BJ (cell line): ENCODE data around the gene SASS6. TPM values are rescaled to one million over a fixed set of nuclear protein-coding genes. Genes with fewer than 3 reads are reported as not detected.

Experiments
- CTCF ChIA-PET: fragments of 350-600 bp; formaldehyde crosslinking; extraction: SDS; loops from one replicate; lab custom pipeline; 2021; ENCODE audit warnings: antibody characterized with exemption, inconsistent platforms; lab: Yijun Ruan, JAX
- POLR2A ChIA-PET: fragments of 300-600 bp; sonication (Branson Sonifier 250); formaldehyde crosslinking; extraction: SDS; loops from one replicate; lab custom pipeline; 2021; ENCODE audit warnings: antibody characterized with exemption; lab: Charles Lee
- DNase-seq: peaks from one replicate; pipeline ENCODE4 v3.0.0-alpha.2; 2011; ENCODE audit warnings: low read depth
- H3K27me3 ChIP-seq: 2 replicates; pipeline ENCODE4 v1.6.0; 2011; ENCODE audit warnings: low read length; ENCODE audit not compliant: control insufficient read depth, insufficient read depth
- H3K36me3 ChIP-seq: 2 replicates; pipeline ENCODE4 v1.5.1; 2011; ENCODE audit warnings: low read length; ENCODE audit not compliant: control insufficient read depth, insufficient read depth
- H3K4me3 ChIP-seq: 2 replicates; pipeline ENCODE4 v1.5.1; 2011; ENCODE audit warnings: low read depth, mild to moderate bottlenecking, control low read depth, low read length
- polyA plus RNA-seq: library from polyadenylated mRNA; depleted of rRNA; stranded (reverse); fragments of >200 nt; gene quantifications from 2 replicates; pipeline ENCODE4 v1.2.3, GENCODE V29; 2011
- TF ChIP-seq, protein P1 (sequence below): IDR thresholded peaks from 2 replicates; pipeline ENCODE4 v1.5.1; 2011; ENCODE audit warnings: low read depth, mild to moderate bottlenecking, control low read depth, inconsistent platforms, low read length, moderate library complexity; ENCODE audit not compliant: insufficient read depth

Gene SASS6
- polyA plus RNA-seq, 1 experiment, result 0.72 TPM

DNA sequence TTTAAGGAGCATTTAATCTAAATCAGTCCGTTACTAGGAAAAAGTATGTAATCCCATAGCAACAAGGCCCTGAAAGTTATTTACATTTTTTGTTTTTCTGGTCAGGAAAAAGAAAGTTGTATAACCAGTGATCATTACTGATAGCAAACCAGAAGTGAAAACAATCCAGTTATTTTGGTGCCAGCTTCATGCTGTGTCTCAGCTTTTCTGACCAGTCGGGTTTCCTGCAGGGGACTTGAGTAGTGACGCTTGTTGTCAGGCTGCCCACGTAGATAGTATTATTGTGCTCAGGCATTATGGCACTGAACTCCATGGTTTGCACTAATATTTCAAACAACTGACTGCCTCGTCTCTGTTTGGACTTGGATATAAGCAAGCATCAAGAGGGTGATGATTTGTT, 55.2 kb downstream of the SASS6 start:
- CTCF ChIA-PET, result no interaction called here
- H3K27me3 ChIP-seq, result no peaks in the 10 kb centered on the region
- POLR2A ChIA-PET, result no interaction called here
- TF ChIP-seq, protein P1, sequence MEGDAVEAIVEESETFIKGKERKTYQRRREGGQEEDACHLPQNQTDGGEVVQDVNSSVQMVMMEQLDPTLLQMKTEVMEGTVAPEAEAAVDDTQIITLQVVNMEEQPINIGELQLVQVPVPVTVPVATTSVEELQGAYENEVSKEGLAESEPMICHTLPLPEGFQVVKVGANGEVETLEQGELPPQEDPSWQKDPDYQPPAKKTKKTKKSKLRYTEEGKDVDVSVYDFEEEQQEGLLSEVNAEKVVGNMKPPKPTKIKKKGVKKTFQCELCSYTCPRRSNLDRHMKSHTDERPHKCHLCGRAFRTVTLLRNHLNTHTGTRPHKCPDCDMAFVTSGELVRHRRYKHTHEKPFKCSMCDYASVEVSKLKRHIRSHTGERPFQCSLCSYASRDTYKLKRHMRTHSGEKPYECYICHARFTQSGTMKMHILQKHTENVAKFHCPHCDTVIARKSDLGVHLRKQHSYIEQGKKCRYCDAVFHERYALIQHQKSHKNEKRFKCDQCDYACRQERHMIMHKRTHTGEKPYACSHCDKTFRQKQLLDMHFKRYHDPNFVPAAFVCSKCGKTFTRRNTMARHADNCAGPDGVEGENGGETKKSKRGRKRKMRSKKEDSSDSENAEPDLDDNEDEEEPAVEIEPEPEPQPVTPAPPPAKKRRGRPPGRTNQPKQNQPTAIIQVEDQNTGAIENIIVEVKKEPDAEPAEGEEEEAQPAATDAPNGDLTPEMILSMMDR, result no peak
- no peak overlapping the region for H3K4me3 ChIP-seq
- peaks cover 9% of the 10 kb centered on the region for H3K36me3 ChIP-seq
- DNase-seq, result no peak

DNA sequence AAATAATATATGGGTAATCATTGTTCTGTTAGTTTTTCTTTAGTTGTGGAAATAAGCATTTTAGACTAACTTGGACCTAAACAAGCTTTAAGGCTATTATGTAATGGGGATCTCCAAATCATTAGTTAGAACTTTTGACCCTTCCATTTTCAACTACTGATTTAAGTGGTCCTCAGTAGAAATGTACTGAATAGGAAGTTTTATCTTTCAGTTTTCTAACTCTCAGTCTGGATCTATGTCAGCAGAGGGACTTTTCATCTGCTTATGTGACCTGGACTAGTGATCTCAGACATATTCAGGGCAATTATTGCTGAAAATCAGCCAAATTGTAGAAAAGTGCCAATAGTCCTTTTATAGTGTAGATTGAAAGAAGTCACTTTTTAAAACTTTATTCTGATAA, 56.0 kb downstream of the SASS6 start:
- CTCF ChIA-PET, result interaction anchor here (1.2 kb wide), 1 partner anchor 11 kb away, joined by 3 read pairs; no protein-coding TSS in a partner anchor
- TF ChIP-seq, protein P1, result no peak
- Histone ChIP-seq H3K36me3 (peaks cover 10% of the 10 kb centered on the region), H3K27me3 (no peaks in the 10 kb centered on the region), H3K4me3 (no peak overlapping the region)
- no peak for DNase-seq
- POLR2A ChIA-PET, result no interaction called here

DNA sequence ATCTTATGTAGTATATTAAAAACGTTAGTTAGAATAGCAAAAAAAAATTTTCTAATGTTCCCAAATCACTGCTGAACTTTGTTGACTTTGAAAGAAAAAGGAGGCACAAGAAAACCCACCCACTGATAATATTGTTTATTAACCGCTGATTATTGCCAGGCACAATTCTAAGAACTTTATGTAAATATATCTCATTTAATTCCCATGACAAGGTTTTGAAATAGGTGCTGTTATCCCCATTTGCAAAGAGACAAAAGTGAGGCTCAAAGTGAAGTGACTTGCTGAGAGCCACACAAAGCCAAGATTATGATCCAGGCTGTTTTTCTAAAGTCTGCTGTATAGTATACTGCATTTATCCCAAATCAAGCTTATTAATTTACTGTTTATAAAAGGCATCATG, 56.4 kb downstream of the SASS6 start:
- Histone ChIP-seq H3K4me3 (no peak overlapping the region), H3K36me3 (peaks cover 11% of the 10 kb centered on the region), H3K27me3 (no peaks in the 10 kb centered on the region)
- ChIA-PET POLR2A (no interaction called here), CTCF (interaction anchor here (1.2 to 1.3 kb wide), 2 partner anchors 10 to 11 kb away, joined by 3 read pairs; no protein-coding TSS in a partner anchor)
- TF ChIP-seq, protein P1, result no peak
- DNase-seq, result no peak

DNA sequence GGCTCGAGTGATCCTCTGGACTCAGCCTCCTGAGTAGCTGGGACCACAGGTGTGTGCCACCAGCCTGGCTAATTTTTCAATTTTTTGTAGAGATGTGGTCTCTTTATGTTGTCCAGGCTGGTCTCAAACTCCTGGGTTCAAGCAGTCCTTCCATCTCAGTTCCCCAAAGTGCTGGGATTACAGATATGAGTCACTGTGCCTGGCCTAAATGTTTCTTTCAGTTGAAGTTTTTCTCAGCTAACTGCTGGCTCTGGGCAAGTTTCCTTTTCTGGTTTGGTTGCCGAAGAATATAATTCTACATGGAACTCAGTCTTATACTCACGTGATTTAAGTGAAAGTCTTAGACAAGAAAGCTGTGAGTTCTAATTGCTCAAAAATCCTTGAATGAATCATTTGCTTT, 57.0 kb downstream of the SASS6 start:
- ChIA-PET CTCF (interaction anchor here (1.0 to 1.3 kb wide), 3 partner anchors 10 to 12 kb away, joined by 3 to 4 read pairs (median 3); no protein-coding TSS in a partner anchor), POLR2A (no interaction called here)
- Histone ChIP-seq H3K36me3 (peaks cover 11% of the 10 kb centered on the region), H3K4me3 (no peak overlapping the region), H3K27me3 (no peaks in the 10 kb centered on the region)
- no peak for DNase-seq
- TF ChIP-seq, protein P1, result no peak

DNA sequence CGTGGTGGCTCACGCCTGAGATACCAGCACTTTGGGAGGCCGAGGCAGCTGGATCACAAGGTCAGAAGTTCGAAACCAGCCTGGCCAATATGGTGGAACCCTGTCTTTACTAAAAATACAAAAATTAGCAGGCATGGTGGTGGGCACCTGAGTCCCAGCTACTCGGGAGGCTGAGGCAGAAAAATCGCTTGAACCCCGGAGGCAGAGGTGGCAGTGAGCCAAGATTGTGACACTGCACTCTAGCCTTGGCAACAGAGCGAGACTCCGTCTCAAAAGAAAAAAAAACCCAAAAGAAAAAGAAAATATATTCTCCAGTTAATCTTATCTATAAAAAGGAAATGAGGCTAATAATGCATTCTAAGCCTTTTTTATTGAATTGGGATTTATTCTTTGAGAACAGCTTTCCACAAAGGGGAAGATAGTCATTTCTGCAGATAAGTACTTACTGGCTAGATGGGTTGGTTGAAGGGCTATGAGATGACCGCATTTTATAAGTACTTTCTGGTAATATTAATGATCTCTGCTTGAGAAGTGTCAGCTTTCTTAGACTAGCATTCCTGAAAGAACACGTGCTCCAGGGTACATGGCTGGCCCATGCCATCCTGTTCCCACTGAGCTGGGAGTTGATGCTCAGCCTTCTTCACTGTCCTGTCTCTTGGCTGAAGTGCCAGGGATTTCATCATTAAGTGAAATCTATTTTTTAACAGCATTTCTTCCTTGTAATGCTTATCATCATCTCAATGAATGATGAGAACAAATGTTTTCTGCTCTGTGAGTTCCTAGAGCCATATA, 57.9 kb downstream of the SASS6 start:
- H3K36me3 ChIP-seq, result peaks cover 12% of the 10 kb centered on the region
- H3K27me3 ChIP-seq, result no peaks in the 10 kb centered on the region
- TF ChIP-seq, protein P1, result no peak
- POLR2A ChIA-PET, result no interaction called here
- no peak for DNase-seq
- no peak overlapping the region for H3K4me3 ChIP-seq
- CTCF ChIA-PET, result interaction anchor here (1.0 to 1.3 kb wide), 2 partner anchors 9 to 11 kb away, joined by 3 to 4 read pairs; no protein-coding TSS in a partner anchor
